ENCODE measurements around the gene CDH13.

The CDH13 gene

DNA sequence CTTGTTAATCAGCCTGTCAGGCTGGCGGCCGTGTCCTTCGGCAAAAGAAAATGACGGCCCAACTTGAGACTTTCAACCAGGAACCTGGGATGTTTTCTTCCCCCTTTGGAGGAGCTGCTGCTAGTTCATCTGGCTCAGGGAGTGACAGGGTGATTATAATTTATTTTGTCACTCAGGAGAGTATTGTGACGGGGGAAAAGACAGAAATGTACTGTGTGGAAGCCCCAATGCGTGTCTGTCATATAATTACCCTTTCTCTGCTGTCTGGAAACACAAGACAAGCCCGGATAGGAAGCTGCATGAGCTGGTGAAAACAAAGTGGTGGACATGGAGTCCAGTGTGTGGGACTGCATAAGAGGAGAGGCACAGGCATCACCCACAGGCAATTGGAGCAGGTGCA, 854.8 kb downstream of the CDH13 start:
- no peak for DNase-seq
- Histone ChIP-seq H3K4me2 (ENCODE audit: low read depth, low read length) (no peak overlapping the region), H3K27ac (ENCODE audit: low read length) (no peak overlapping the region), H3K27me3 (replicated peaks; ENCODE audit: insufficient read depth, low read length) (no peaks in the 10 kb centered on the region), H3K4me1 (ENCODE audit: low read length) (no peaks in the 10 kb centered on the region), H3F3A (ENCODE audit: insufficient read depth, low read length) (no peaks in the 10 kb centered on the region), H3K9me3 (replicated peaks; ENCODE audit: insufficient read depth, low read length) (no peaks in the 10 kb centered on the region), H3K36me3 (replicated peaks; ENCODE audit: insufficient read depth, low read length) (no peaks in the 10 kb centered on the region), H3K79me2 (ENCODE audit: low read length) (no peaks in the 10 kb centered on the region), H2AFZ (ENCODE audit: low read length) (no peak overlapping the region), H3K4me3 (ENCODE audit: low read length) (no peak overlapping the region), H4K20me1 (ENCODE audit: insufficient read depth, low read length) (no peaks in the 10 kb centered on the region), H3K9ac (ENCODE audit: low read length) (no peak overlapping the region), H3K9me2 (replicated peaks; ENCODE audit: insufficient read depth, low read length) (no peaks in the 10 kb centered on the region)
- TF ChIP-seq, protein P1, sequence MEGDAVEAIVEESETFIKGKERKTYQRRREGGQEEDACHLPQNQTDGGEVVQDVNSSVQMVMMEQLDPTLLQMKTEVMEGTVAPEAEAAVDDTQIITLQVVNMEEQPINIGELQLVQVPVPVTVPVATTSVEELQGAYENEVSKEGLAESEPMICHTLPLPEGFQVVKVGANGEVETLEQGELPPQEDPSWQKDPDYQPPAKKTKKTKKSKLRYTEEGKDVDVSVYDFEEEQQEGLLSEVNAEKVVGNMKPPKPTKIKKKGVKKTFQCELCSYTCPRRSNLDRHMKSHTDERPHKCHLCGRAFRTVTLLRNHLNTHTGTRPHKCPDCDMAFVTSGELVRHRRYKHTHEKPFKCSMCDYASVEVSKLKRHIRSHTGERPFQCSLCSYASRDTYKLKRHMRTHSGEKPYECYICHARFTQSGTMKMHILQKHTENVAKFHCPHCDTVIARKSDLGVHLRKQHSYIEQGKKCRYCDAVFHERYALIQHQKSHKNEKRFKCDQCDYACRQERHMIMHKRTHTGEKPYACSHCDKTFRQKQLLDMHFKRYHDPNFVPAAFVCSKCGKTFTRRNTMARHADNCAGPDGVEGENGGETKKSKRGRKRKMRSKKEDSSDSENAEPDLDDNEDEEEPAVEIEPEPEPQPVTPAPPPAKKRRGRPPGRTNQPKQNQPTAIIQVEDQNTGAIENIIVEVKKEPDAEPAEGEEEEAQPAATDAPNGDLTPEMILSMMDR (IDR thresholded peaks at IDR 0.05; ENCODE audit: low read length): no peak
- TF ChIP-seq EZH2phosphoT487 (IDR thresholded peaks at IDR 0.05; ENCODE audit: low read length) (no peak), EZH2 (optimal IDR thresholded peaks at IDR 0.05; ENCODE audit: low read depth, low read length) (no peak)

DNA sequence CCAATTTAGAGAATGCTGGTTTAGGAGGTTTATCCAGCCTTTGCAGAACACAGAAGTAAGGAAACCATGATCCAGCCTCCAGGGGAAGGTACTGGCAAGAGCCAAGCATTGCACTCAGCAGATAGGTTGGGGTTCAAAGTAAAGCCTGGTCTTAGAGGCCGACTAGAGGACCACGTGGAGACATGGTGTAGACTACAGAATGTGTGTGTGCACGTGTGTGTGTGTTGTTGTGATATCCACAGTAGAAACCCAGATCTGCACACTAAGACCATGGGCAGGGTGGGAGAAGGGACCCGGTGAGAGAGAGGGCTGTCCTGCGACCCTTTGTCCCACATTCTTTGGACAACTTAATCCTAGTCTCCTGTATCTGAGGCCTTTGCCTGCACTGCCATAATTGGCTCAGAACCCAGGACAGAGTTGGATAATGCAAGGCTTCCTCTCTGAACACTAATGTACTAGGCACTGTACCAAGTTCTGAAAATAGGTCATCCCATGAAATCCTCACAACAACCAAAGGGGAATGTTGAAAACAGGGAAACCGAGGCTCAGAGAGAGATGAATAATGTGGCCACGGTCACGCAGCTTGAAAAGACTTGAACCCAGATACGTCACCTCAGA, 855.9 kb downstream of the CDH13 start:
- no peak for DNase-seq
- no peak overlapping the region for H3K4me3 ChIP-seq (ENCODE audit: low read length)
- no peak overlapping the region for H3K9ac ChIP-seq (ENCODE audit: low read length)
- no peaks in the 10 kb centered on the region for H3K27me3 ChIP-seq (replicated peaks; ENCODE audit: insufficient read depth, low read length)
- H3K79me2 ChIP-seq (ENCODE audit: low read length): no peaks in the 10 kb centered on the region
- no peaks in the 10 kb centered on the region for H3K36me3 ChIP-seq (replicated peaks; ENCODE audit: insufficient read depth, low read length)
- no peaks in the 10 kb centered on the region for H3K9me3 ChIP-seq (replicated peaks; ENCODE audit: insufficient read depth, low read length)
- no peaks in the 10 kb centered on the region for H4K20me1 ChIP-seq (ENCODE audit: insufficient read depth, low read length)
- H2AFZ ChIP-seq (ENCODE audit: low read length): no peak overlapping the region
- no peaks in the 10 kb centered on the region for H3K9me2 ChIP-seq (replicated peaks; ENCODE audit: insufficient read depth, low read length)
- H3K4me2 ChIP-seq (ENCODE audit: low read depth, low read length): no peak overlapping the region
- H3F3A ChIP-seq (ENCODE audit: insufficient read depth, low read length): no peaks in the 10 kb centered on the region
- no peak overlapping the region for H3K27ac ChIP-seq (ENCODE audit: low read length)
- TF ChIP-seq EZH2 (optimal IDR thresholded peaks at IDR 0.05; ENCODE audit: low read depth, low read length) (no peak), EZH2phosphoT487 (IDR thresholded peaks at IDR 0.05; ENCODE audit: low read length) (no peak)
- TF ChIP-seq, protein P1 (IDR thresholded peaks at IDR 0.05; ENCODE audit: low read length): no peak
- no peaks in the 10 kb centered on the region for H3K4me1 ChIP-seq (ENCODE audit: low read length)

DNA sequence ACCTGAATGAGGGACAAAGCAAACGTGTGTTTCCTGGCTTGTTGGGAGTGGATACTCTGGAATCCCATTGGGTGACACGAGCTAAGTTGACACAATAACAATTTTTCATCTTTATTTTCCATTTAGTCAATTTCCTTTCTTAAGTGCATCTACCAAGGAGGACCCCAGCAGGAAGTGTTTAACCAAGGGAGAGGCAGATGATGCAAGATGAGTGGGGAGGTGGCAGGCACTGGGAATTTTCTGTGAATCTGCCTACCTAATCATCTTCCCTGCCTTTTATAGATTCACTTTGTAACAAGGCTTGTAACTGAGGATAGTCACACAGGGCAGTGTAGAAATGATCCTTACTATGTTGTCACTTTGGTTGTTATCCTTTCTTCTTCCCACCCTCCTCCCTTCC, 863.3 kb downstream of the CDH13 start:
- Histone ChIP-seq H3K79me2 (ENCODE audit: low read length) (no peaks in the 10 kb centered on the region), H3K4me1 (ENCODE audit: low read length) (no peaks in the 10 kb centered on the region), H3K4me2 (ENCODE audit: low read depth, low read length) (no peak overlapping the region), H3K9ac (ENCODE audit: low read length) (no peak overlapping the region), H4K20me1 (ENCODE audit: insufficient read depth, low read length) (no peaks in the 10 kb centered on the region), H3K27me3 (replicated peaks; ENCODE audit: insufficient read depth, low read length) (no peaks in the 10 kb centered on the region), H3K27ac (ENCODE audit: low read length) (no peak overlapping the region), H3F3A (ENCODE audit: insufficient read depth, low read length) (no peaks in the 10 kb centered on the region), H3K9me3 (replicated peaks; ENCODE audit: insufficient read depth, low read length) (no peaks in the 10 kb centered on the region), H3K9me2 (replicated peaks; ENCODE audit: insufficient read depth, low read length) (no peaks in the 10 kb centered on the region), H3K36me3 (replicated peaks; ENCODE audit: insufficient read depth, low read length) (no peaks in the 10 kb centered on the region), H2AFZ (ENCODE audit: low read length) (no peak overlapping the region), H3K4me3 (ENCODE audit: low read length) (no peak overlapping the region)
- no peak for TF ChIP-seq EZH2phosphoT487 (IDR thresholded peaks at IDR 0.05; ENCODE audit: low read length)
- TF ChIP-seq, protein P1 (IDR thresholded peaks at IDR 0.05; ENCODE audit: low read length): no peak
- DNase-seq: no peak
